DND-41 (cell line): ENCODE measurements around the gene AHSP.
"Not testable (repeated sequence)": the region's sequence is repeated elsewhere in the genome, so short reads cannot be mapped to it uniquely, and the experiment has no call there.

ENCODE experiments used
- ATAC-seq: fragments of 200-7000 bp; cut with Tn5 transposase; 3 replicates; pipeline ENCODE4 v1.9.1; 2021; ENCODE audit warnings: low read depth; ENCODE audit not compliant: insufficient read depth
- DNase-seq: peaks from one replicate; pipeline ENCODE4 v3.0.0-alpha.2; 2020
- H2AFZ ChIP-seq: 2 replicates; pipeline ENCODE4 v1.6.0; 2012; ENCODE audit warnings: low read depth, low read length
- H3K27ac ChIP-seq: 2 replicates; pipeline ENCODE4 v1.5.1; 2012; ENCODE audit warnings: low read length, inconsistent platforms
- H3K27me3 ChIP-seq: fragments of 200-600 bp; sonication (generic); 2 replicates; pipeline ENCODE4 v1.6.0; 2012; ENCODE audit warnings: low read length, mild to moderate bottlenecking, inconsistent platforms; ENCODE audit not compliant: insufficient read depth, poor library complexity
- H3K36me3 ChIP-seq: 2 replicates; pipeline ENCODE4 v1.5.1; 2012; ENCODE audit warnings: low read length, inconsistent platforms; ENCODE audit not compliant: insufficient read depth
- H3K4me1 ChIP-seq: 2 replicates; pipeline ENCODE4 v1.5.1; 2012; ENCODE audit warnings: mild to moderate bottlenecking, low read length; ENCODE audit not compliant: insufficient read depth
- H3K4me2 ChIP-seq: 2 replicates; pipeline ENCODE4 v1.6.0; 2012; ENCODE audit warnings: mild to moderate bottlenecking, moderate library complexity, low read length, inconsistent platforms; ENCODE audit not compliant: insufficient read depth
- H3K4me3 ChIP-seq, 2 experiments: fragments of 200-600 bp in 1 of 2; shearing (Covaris generic) in 1 of 2; 2 replicates each; pipeline ENCODE4 v1.5.1; 2012 to 2016; ENCODE audit warnings: inconsistent platforms in 2 of 2, low read length in 2 of 2, mild to moderate bottlenecking in 2 of 2, low read depth in 1 of 2, moderate library complexity in 1 of 2
- H3K79me2 ChIP-seq: 2 replicates; pipeline ENCODE4 v1.6.0; 2012; ENCODE audit warnings: low read length, inconsistent platforms; ENCODE audit not compliant: insufficient read depth
- H3K9ac ChIP-seq: 2 replicates; pipeline ENCODE4 v1.6.0; 2012; ENCODE audit warnings: low read depth, mild to moderate bottlenecking, inconsistent platforms, low read length, moderate library complexity
- H3K9me3 ChIP-seq: 2 replicates; pipeline ENCODE4 v1.5.1; 2012; ENCODE audit warnings: low read length, moderate library complexity, mild to moderate bottlenecking, inconsistent platforms; ENCODE audit not compliant: insufficient read depth, severe bottlenecking
- H4K20me1 ChIP-seq: 2 replicates; pipeline ENCODE4 v1.6.0; 2012; ENCODE audit warnings: low read length; ENCODE audit not compliant: insufficient read depth
- CTCF ChIP-seq: IDR thresholded peaks from 2 replicates; pipeline ENCODE4 v1.5.1; 2012; ENCODE audit warnings: borderline replicate concordance, low read length, moderate library complexity, mild to moderate bottlenecking; ENCODE audit not compliant: poor library complexity, severe bottlenecking; ENCODE audit errors: extremely low read depth
- EZH2 ChIP-seq: IDR thresholded peaks from 3 replicates; pipeline ENCODE4 v1.6.1; 2012; ENCODE audit warnings: borderline replicate concordance, low read depth, mild to moderate bottlenecking, moderate library complexity, low read length, inconsistent platforms; ENCODE audit not compliant: severe bottlenecking

Gene AHSP

GRCh38 chr16:31521368-31521767 is 6.3 kb upstream of the AHSP start:
- Histone ChIP-seq H3K4me3 (no peak overlapping the region), H3K79me2 (no peaks in the 10 kb centered on the region), H3K9me3 (no peaks in the 10 kb centered on the region), H3K27ac (no peak overlapping the region), H2AFZ (no peak overlapping the region), H3K36me3 (no peaks in the 10 kb centered on the region), H3K4me1 (no peaks in the 10 kb centered on the region), H3K4me2 (no peak overlapping the region), H3K27me3 (peaks cover 2% of the 10 kb centered on the region), H4K20me1 (no peaks in the 10 kb centered on the region), H3K9ac (no peak overlapping the region)
- DNase-seq: no peak
- TF ChIP-seq CTCF: no peak
- no peak for TF ChIP-seq EZH2
- ATAC-seq: no peak

GRCh38 chr16:31522071-31522470 is 5.6 kb upstream of the AHSP start:
- H3K9ac ChIP-seq: no peak overlapping the region
- DNase-seq (no peak), ATAC-seq (no peak)
- no peaks in the 10 kb centered on the region for H3K79me2 ChIP-seq
- H3K9me3 ChIP-seq: no peaks in the 10 kb centered on the region
- no peaks in the 10 kb centered on the region for H3K36me3 ChIP-seq
- H3K27ac ChIP-seq: no peak overlapping the region
- TF ChIP-seq CTCF (no peak), EZH2 (no peak)
- H3K4me3 ChIP-seq: no peak overlapping the region
- no peaks in the 10 kb centered on the region for H3K4me1 ChIP-seq
- H2AFZ ChIP-seq: no peak overlapping the region
- H3K4me2 ChIP-seq: no peak overlapping the region
- H4K20me1 ChIP-seq: no peaks in the 10 kb centered on the region
- peaks cover 2% of the 10 kb centered on the region for H3K27me3 ChIP-seq

- not testable (repeated sequence) for H3K27ac ChIP-seq
Observed at GRCh38 chr16:31523768-31524167, 3.9 kb upstream of the AHSP start.

GRCh38 chr16:31525113-31525512 is 2.6 kb upstream of the AHSP start:
- H3K79me2 ChIP-seq: no peaks in the 10 kb centered on the region
- TF ChIP-seq CTCF: no peak
- TF ChIP-seq EZH2: no peak
- H4K20me1 ChIP-seq: no peaks in the 10 kb centered on the region
- H3K27ac ChIP-seq: no peak overlapping the region
- H2AFZ ChIP-seq: no peak overlapping the region
- H3K9ac ChIP-seq: no peak overlapping the region
- no peaks in the 10 kb centered on the region for H3K9me3 ChIP-seq
- no peaks in the 10 kb centered on the region for H3K4me1 ChIP-seq
- DNase-seq (no peak), ATAC-seq (no peak)
- H3K4me3 ChIP-seq: no peak overlapping the region
- H3K27me3 ChIP-seq: peaks cover 5% of the 10 kb centered on the region
- H3K36me3 ChIP-seq: no peaks in the 10 kb centered on the region
- H3K4me2 ChIP-seq: no peak overlapping the region

More at GRCh38 chr16:31523768-31524167, 3.9 kb upstream of the AHSP start:
- H3K4me1 ChIP-seq, H2AFZ ChIP-seq, H3K36me3 ChIP-seq, ATAC-seq, DNase-seq, H3K9me3 ChIP-seq, H3K9ac ChIP-seq, H3K79me2 ChIP-seq, H3K4me2 ChIP-seq, H4K20me1 ChIP-seq, H3K27me3 ChIP-seq, H3K4me3 ChIP-seq: not testable (repeated sequence)
